Esophagus squamous epithelium (tissue), 4 donors: ENCODE measurements around the gene OR2T34.

Source experiments
- CTCF ChIP-seq, 6 experiments: fragments of 450-650 bp in 4 of 6; fragments of 200-600 bp in 2 of 6; sonication (generic) in 2 of 6; IDR thresholded peaks; one replicate each; pipeline ENCODE4 v1.5.1; 2016 to 2019; ENCODE audit warnings: antibody characterized with exemption in 6 of 6, mild to moderate bottlenecking in 4 of 6, moderate library complexity in 4 of 6
- POLR2A ChIP-seq, 4 donors: fragments of 450-650 bp; IDR thresholded peaks; one replicate each; pipeline ENCODE4 v1.6.1; 2017; ENCODE audit warnings: antibody characterized with exemption in 4 of 4, mild to moderate bottlenecking in 4 of 4, moderate library complexity in 3 of 4

- TF ChIP-seq POLR2A (IDR thresholded peaks at IDR 0.05) = no peak
- TF ChIP-seq CTCF (IDR thresholded peaks at IDR 0.05) = no peak
Observed at GRCh38 chr1:248611883-248612414, 37.4 kb upstream of the OR2T34 start.
